ENCODE data around the gene SLC37A2.

The SLC37A2 gene

GRCh38 chr11:125114518-125114917, 51.4 kb downstream of the SLC37A2 start:
- no peak for DNase-seq (ENCODE audit: low spot score)
- TF ChIP-seq CTCF (IDR thresholded peaks at IDR 0.05; ENCODE audit: extremely low read depth, missing control alignments) = no peak

GRCh38 chr11:125117429-125117828, 54.3 kb downstream of the SLC37A2 start:
- DNase-seq (ENCODE audit: low spot score) = no peak
- TF ChIP-seq CTCF (IDR thresholded peaks at IDR 0.05; ENCODE audit: extremely low read depth, missing control alignments) = no peak

- no peak for DNase-seq (ENCODE audit: low spot score)
- TF ChIP-seq CTCF (IDR thresholded peaks at IDR 0.05; ENCODE audit: extremely low read depth, missing control alignments) = no peak
Observed at GRCh38 chr11:125123194-125123946, 60.3 kb downstream of the SLC37A2 start.

GRCh38 chr11:125123947-125124617, 61.0 kb downstream of the SLC37A2 start:
- peak; percentile 32 for DNase-seq (ENCODE audit: low spot score)
- peak; percentile 34 for TF ChIP-seq CTCF (IDR thresholded peaks at IDR 0.05; ENCODE audit: extremely low read depth, missing control alignments)

GRCh38 chr11:125124618-125124992, 61.5 kb downstream of the SLC37A2 start:
- DNase-seq (ENCODE audit: low spot score) = no peak
- no peak for TF ChIP-seq CTCF (IDR thresholded peaks at IDR 0.05; ENCODE audit: extremely low read depth, missing control alignments)

GRCh38 chr11:125128450-125128849, 65.3 kb downstream of the SLC37A2 start:
- TF ChIP-seq CTCF (IDR thresholded peaks at IDR 0.05; ENCODE audit: extremely low read depth, missing control alignments) = no peak
- no peak for DNase-seq (ENCODE audit: low spot score)

GRCh38 chr11:125129316-125129993, 66.3 kb downstream of the SLC37A2 start:
- DNase-seq (ENCODE audit: low spot score) = no peak
- no peak for TF ChIP-seq CTCF (IDR thresholded peaks at IDR 0.05; ENCODE audit: extremely low read depth, missing control alignments)

Measured in GM20000 (cell line).